A549 (cell line): ENCODE data around the gene DERL2. TPM values are rescaled to one million over a fixed set of nuclear protein-coding genes. Genes with fewer than 3 reads are reported as not detected.

Experiments used
- ATAC-seq, 2 experiments: fragments of 200-7000 bp in 1 of 2; fragments of >200 bp in 1 of 2; cut with Nextera tagmentation in 1 of 2; cut with Tn5 transposase in 1 of 2; 3 replicates each; pipeline versions ENCODE4 v1.8.0 to v1.9.1; 2018 to 2020; ENCODE audit warnings: mild to moderate bottlenecking in 1 of 2, moderate library complexity in 1 of 2
- CTCF ChIA-PET: fragments of 300-600 bp; sonication (Branson Sonifier 250); formaldehyde crosslinking; extraction: SDS; loops from one replicate; lab custom pipeline; 2021; ENCODE audit warnings: antibody characterized with exemption, inconsistent platforms; lab: Yijun Ruan, JAX
- POLR2A ChIA-PET: fragments of 350-600 bp; formaldehyde crosslinking; extraction: SDS; loops from one replicate; lab custom pipeline; 2021; ENCODE audit warnings: antibody characterized with exemption, inconsistent platforms; lab: Yijun Ruan, JAX
- DNase-seq, 2 experiments: peaks; one replicate each; pipeline versions ENCODE4 v3.0.0 to v3.0.0-alpha.2; 2011 to 2016; ENCODE audit warnings: low read depth in 1 of 2, low spot score in 1 of 2
- FAIRE-seq: peaks from 2 replicates; lab custom pipeline; 2011; peaks lifted over from hg19 to GRCh38; lab: Jason Lieb, UNC
- H3K27ac ChIP-seq, 2 experiments: fragments of >200 bp; sonication (Bioruptor Twin); formaldehyde crosslinking; 3 replicates each; pipeline ENCODE4 v1.5.1; 2016 to 2017
- H3K4me1 ChIP-seq: fragments of >200 bp; sonication (Bioruptor Twin); formaldehyde crosslinking; 3 replicates; pipeline ENCODE4 v1.6.1; 2016
- H3K4me2 ChIP-seq: fragments of >200 bp; sonication (Bioruptor Twin); formaldehyde crosslinking; 3 replicates; pipeline ENCODE4 v1.6.1; 2016
- H3K4me3 ChIP-seq: fragments of >200 bp; sonication (Bioruptor Twin); formaldehyde crosslinking; 3 replicates; pipeline ENCODE4 v1.5.1; 2016
- H3K9me3 ChIP-seq: fragments of >200 bp; sonication (Bioruptor Twin); formaldehyde crosslinking; 3 replicates; pipeline ENCODE4 v1.6.1; 2016
- ATOH8 ChIP-seq: fragments of 250-450 bp; sonication (Bioruptor Pico); IDR thresholded peaks from 2 replicates; pipeline ENCODE4 v1.5.0; 2020; ENCODE audit warnings: low read depth, mild to moderate bottlenecking, moderate library complexity
- CBX2 ChIP-seq: fragments of 200-600 bp; sonication (generic); IDR thresholded peaks from 2 replicates; pipeline ENCODE4 v1.6.1; 2016; ENCODE audit warnings: low read depth, mild to moderate bottlenecking, borderline replicate concordance
- CBX8 ChIP-seq: fragments of 200-600 bp; sonication (generic); IDR thresholded peaks from 2 replicates; pipeline ENCODE4 v1.6.1; 2016
- CEBPB ChIP-seq, 2 experiments: fragments of >200 bp in 1 of 2; sonication (Bioruptor Twin) in 1 of 2; formaldehyde crosslinking in 1 of 2; IDR thresholded peaks; 2 replicates each; pipeline ENCODE4 v1.6.1; 2012 to 2016
- CHD2 ChIP-seq: fragments of 150-350 bp; IDR thresholded peaks from 2 replicates; pipeline ENCODE4 v1.6.1; 2014; ENCODE audit warnings: low read length; ENCODE audit not compliant: partially characterized antibody
- CTCF ChIP-seq: fragments of >200 bp; sonication (Bioruptor Twin); formaldehyde crosslinking; IDR thresholded peaks from 3 replicates; pipeline ENCODE4 v1.5.1; 2016
- EHMT2 ChIP-seq: fragments of 200-600 bp; sonication (generic); IDR thresholded peaks from 2 replicates; pipeline ENCODE4 v1.6.1; 2016; ENCODE audit warnings: antibody characterized with exemption, low read depth, mild to moderate bottlenecking, moderate library complexity
- ELK1 ChIP-seq: fragments of 150-350 bp; IDR thresholded peaks from 2 replicates; pipeline ENCODE4 v1.6.1; 2014; ENCODE audit warnings: low read depth, mild to moderate bottlenecking, low read length
- FOSB ChIP-seq: fragments of 250-450 bp; sonication (Bioruptor Pico); IDR thresholded peaks from 2 replicates; pipeline ENCODE4 v1.5.0; 2020; ENCODE audit warnings: mild to moderate bottlenecking, moderate library complexity
- FOXS1 ChIP-seq: fragments of 250-450 bp; sonication (Bioruptor Pico); IDR thresholded peaks from 2 replicates; pipeline ENCODE4 v1.5.0; 2020; ENCODE audit warnings: mild to moderate bottlenecking, moderate library complexity
- HEYL ChIP-seq: fragments of 250-450 bp; sonication (Bioruptor Pico); IDR thresholded peaks from 2 replicates; pipeline ENCODE4 v1.8.0; 2021; ENCODE audit warnings: mild to moderate bottlenecking, moderate library complexity
- HMGXB4 ChIP-seq: fragments of 250-450 bp; sonication (Bioruptor Pico); IDR thresholded peaks from 2 replicates; pipeline ENCODE4 v1.5.0; 2021; ENCODE audit warnings: mild to moderate bottlenecking, moderate library complexity, borderline replicate concordance
- HOXA7 ChIP-seq: fragments of 250-450 bp; sonication (Bioruptor Pico); IDR thresholded peaks from 2 replicates; pipeline ENCODE4 v1.5.0; 2020; ENCODE audit warnings: mild to moderate bottlenecking, moderate library complexity
- KDM1A ChIP-seq: fragments of 200-600 bp; sonication (generic); IDR thresholded peaks from 2 replicates; pipeline ENCODE4 v1.6.1; 2016; ENCODE audit warnings: low read depth, mild to moderate bottlenecking
- KDM5A ChIP-seq: fragments of 200-600 bp; sonication (generic); IDR thresholded peaks from 2 replicates; pipeline ENCODE4 v1.6.1; 2016; ENCODE audit warnings: antibody characterized with exemption, mild to moderate bottlenecking
- NFE2L2 ChIP-seq: fragments of 150-350 bp; conservative IDR thresholded peaks from 2 replicates; pipeline ENCODE4 v1.6.1; 2014; ENCODE audit warnings: low read length
- NPAS2 ChIP-seq: fragments of 250-450 bp; sonication (Bioruptor Pico); IDR thresholded peaks from 2 replicates; pipeline ENCODE4 v1.8.0; 2022; ENCODE audit warnings: mild to moderate bottlenecking, moderate library complexity, borderline replicate concordance
- PBX3 ChIP-seq: IDR thresholded peaks from 2 replicates; pipeline ENCODE4 v1.6.1; 2012
- RARB ChIP-seq: fragments of 250-450 bp; sonication (Bioruptor Pico); IDR thresholded peaks from 2 replicates; pipeline ENCODE4 v1.8.0; 2021; ENCODE audit warnings: mild to moderate bottlenecking, moderate library complexity
- USF2 ChIP-seq: fragments of 450-650 bp; IDR thresholded peaks from 2 replicates; pipeline ENCODE4 v1.6.1; 2014; ENCODE audit warnings: antibody characterized with exemption
- WGBS: methylation state at CpG from one replicate; pipeline ENCODE4 v1.1.6; 2017; ENCODE audit errors: missing lambda C conversion rate; 5-methylcytosine and 5-hydroxymethylcytosine counted together
- polyA plus RNA-seq, 4 experiments: library from polyadenylated mRNA; depleted of rRNA in 3 of 4; stranded (reverse); fragments of >200 nt; fragmentation: RNase III in 1 of 4; extraction: RNeasy Plus Mini Kit Qiagen cat#74134 plus additional on column Dnase treatment in 1 of 4; gene quantifications; 2 replicates in 3 of 4; 3 replicates in 1 of 4; pipeline ENCODE4 v1.2.3, GENCODE V29; 2011 to 2017

Gene DERL2
- polyA plus RNA-seq, 2 of the 4 experiments (the other 2 are of a cell fraction), result 113 to 139 TPM

- FAIRE-seq, result no peak
- CTCF ChIA-PET, result interaction anchor here (13.3 kb wide), 1 partner anchor 27 kb away, joined by 86 read pairs; the partner anchor contains the start of gene C1QBP
- TF ChIP-seq CTCF, result no peak
- TF ChIP-seq CBX2, result no peak
- TF ChIP-seq HMGXB4, result no peak
- no peak for TF ChIP-seq HOXA7 (CRISPR knock-in tag)
- no peak for TF ChIP-seq NPAS2 (CRISPR knock-in tag)
- no peak for TF ChIP-seq FOXS1
- no peak for TF ChIP-seq NFE2L2
- TF ChIP-seq USF2, result no peak
- TF ChIP-seq CHD2, result no peak
- no peak for TF ChIP-seq PBX3
- TF ChIP-seq ELK1, result no peak
- no peak for TF ChIP-seq HEYL
- TF ChIP-seq CBX8, result no peak
- no peak for TF ChIP-seq RARB (CRISPR knock-in tag)
- TF ChIP-seq CEBPB (IDR thresholded peaks at IDR 0.05), result no peak
- TF ChIP-seq KDM5A, result no peak
- no peak for TF ChIP-seq EHMT2
- TF ChIP-seq KDM1A, result no peak
- TF ChIP-seq FOSB (CRISPR knock-in tag), result no peak
- no peak for TF ChIP-seq ATOH8 (CRISPR knock-in tag)
- 86% methylated on average over 4 of the region's 4 CpGs for WGBS
- H3K4me3 ChIP-seq, result no peak overlapping the region
- POLR2A ChIA-PET, result no interaction called here
- DNase-seq, result no peak
- H3K9me3 ChIP-seq, result no peaks in the 10 kb centered on the region
- peak overlapping the region; percentile 89 for H3K4me2 ChIP-seq
- peaks cover 9% of the 10 kb centered on the region; the same call in 2 of the 3 replicates for H3K4me1 ChIP-seq
- ATAC-seq, result no peak
- H3K27ac ChIP-seq, result no peak overlapping the region
Measured at GRCh38 chr17:5466295-5466694, 19.7 kb downstream of the DERL2 start.
